ENCODE data around the gene LRRC36. TPM values are rescaled to one million over a fixed set of nuclear protein-coding genes. Genes with fewer than 3 reads are reported as not detected.

Gene LRRC36
- total and polyA plus RNA-seq, 2 of the 8 experiments (the other 6 are each of a cell fraction or from before 2014, with no cell fraction given), result 0.15 TPM; not detected in 1

DNA sequence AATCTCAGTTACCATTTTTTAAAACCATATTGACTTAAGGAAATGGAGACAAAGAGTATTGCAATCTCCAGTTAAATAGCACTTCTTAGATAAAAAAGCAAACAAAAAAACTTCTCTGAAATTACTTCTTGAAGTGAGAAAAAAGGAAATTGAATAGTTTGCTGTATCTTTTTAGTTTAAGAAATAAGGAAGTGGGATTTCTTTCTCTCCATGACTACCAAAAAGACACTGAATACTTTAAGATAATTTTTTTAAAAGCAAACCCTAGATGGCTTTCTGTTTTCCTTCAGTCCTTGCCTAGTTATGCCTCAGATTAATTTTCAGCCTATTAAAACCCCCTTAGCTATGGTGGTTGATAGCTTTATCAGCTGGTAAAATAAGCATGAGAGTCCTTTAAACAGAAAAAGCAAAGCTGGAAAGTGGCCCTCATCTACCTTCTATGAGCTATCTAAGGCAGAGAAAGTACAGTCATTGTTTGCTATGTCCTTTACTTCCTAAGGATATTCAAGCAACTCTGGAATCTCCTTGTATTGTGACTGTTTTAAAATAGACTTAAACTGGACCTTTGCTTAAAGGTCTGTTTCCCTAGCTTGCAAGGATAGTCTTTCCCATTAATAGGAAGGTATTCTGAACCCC is 38.1 kb downstream of the LRRC36 start:
- no peak overlapping the region for H2BK12ac ChIP-seq (ENCODE audit: low read depth, low read length)
- no peak overlapping the region for H2BK120ac ChIP-seq (replicated peaks; ENCODE audit: low read depth, low read length)
- H2AK5ac ChIP-seq (ENCODE audit: low read depth, low read length), result no peak overlapping the region
- no peaks in the 10 kb centered on the region for H4K20me1 ChIP-seq (replicated peaks in 1 of 2; ENCODE audit: control insufficient read depth in 1 of 2, insufficient read depth in 2 of 2, low read length in 2 of 2)
- FAIRE-seq (no peak), DNase-seq (ENCODE audit: low read depth in 1 of 2, low spot score in 2 of 2) (no peak)
- H3K18ac ChIP-seq (ENCODE audit: extremely low read depth, low read length), result no peak overlapping the region
- no peak overlapping the region for H2BK5ac ChIP-seq (ENCODE audit: low read depth, low read length)
- H3K4me3 ChIP-seq (ENCODE audit: extremely low read depth in 1 of 4, insufficient read depth in 2 of 4, low read depth in 3 of 4, low read length in 4 of 4), result no peak overlapping the region
- H3K79me2 ChIP-seq (ENCODE audit: control insufficient read depth in 1 of 2, insufficient read depth in 2 of 2, low read length in 2 of 2), result no peaks in the 10 kb centered on the region
- H3K27me3 ChIP-seq (replicated peaks in 1 of 4; ENCODE audit: control insufficient read depth in 3 of 4, extremely low read depth in 1 of 4, insufficient read depth in 3 of 4, low read length in 3 of 4), result no peaks in the 10 kb centered on the region; a peak in 1 of 7 replicates
- H4K8ac ChIP-seq (ENCODE audit: extremely low read depth, insufficient read depth, low read length), result no peak overlapping the region
- H2BK15ac ChIP-seq (ENCODE audit: low read length), result no peak overlapping the region
- H3K4me2 ChIP-seq (ENCODE audit: insufficient read depth in 1 of 2, low read depth in 2 of 2, low read length in 2 of 2), result no peak overlapping the region
- H4K5ac ChIP-seq (ENCODE audit: insufficient read length, low read depth, low read length), result no peak overlapping the region
- no peak for TF ChIP-seq RXRA (IDR thresholded peaks at IDR 0.05; ENCODE audit: insufficient read depth, low read depth, low read length)
- no peak for TF ChIP-seq CBX8 (IDR thresholded peaks at IDR 0.05; ENCODE audit: borderline replicate concordance, low read depth, low read length)
- H2AFZ ChIP-seq (ENCODE audit: low read length), result no peak overlapping the region
- H3K27ac ChIP-seq (ENCODE audit: low read depth, low read length), result no peak overlapping the region
- H3K9me3 ChIP-seq (ENCODE audit: insufficient read depth in 2 of 2, low read depth in 1 of 2, low read length in 1 of 2), result no peaks in the 10 kb centered on the region
- ChIA-PET POLR2A (ENCODE audit: partially characterized antibody) (no interaction called here), CTCF (ENCODE audit: partially characterized antibody) (interaction anchor here (1.6 kb wide), 1 partner anchor 9 kb away, joined by 7 read pairs; no protein-coding TSS in a partner anchor)
- H3K36me3 ChIP-seq (ENCODE audit: control insufficient read depth in 2 of 4, insufficient read depth in 4 of 4, low read length in 3 of 4), result no peaks in the 10 kb centered on the region
- H3K23me2 ChIP-seq (ENCODE audit: low read depth, low read length), result no peaks in the 10 kb centered on the region
- H3K79me1 ChIP-seq (ENCODE audit: low read depth, low read length), result no peaks in the 10 kb centered on the region
- H3K23ac ChIP-seq (ENCODE audit: insufficient read length), result no peak overlapping the region
- no peak overlapping the region for H3K9ac ChIP-seq (replicated peaks in 1 of 4; ENCODE audit: extremely low read depth in 1 of 4, low read depth in 3 of 4, low read length in 3 of 4)
- H3K4me1 ChIP-seq (replicated peaks in 1 of 4; ENCODE audit: control insufficient read depth in 3 of 4, insufficient read depth in 4 of 4, low read length in 3 of 4), result no peaks in the 10 kb centered on the region
- H3K56ac ChIP-seq (replicated peaks; ENCODE audit: insufficient read length, low read depth, low read length), result no peak overlapping the region
- H3K14ac ChIP-seq (ENCODE audit: insufficient read length), result no peak overlapping the region
- no peak overlapping the region for H3K4ac ChIP-seq (replicated peaks; ENCODE audit: insufficient read length, low read depth, low read length)
- H4K91ac ChIP-seq (replicated peaks; ENCODE audit: insufficient read length, low read length), result no peak overlapping the region
- no peak overlapping the region for H2BK20ac ChIP-seq (ENCODE audit: low read length)
